NCI-H1092 treated with DMSO at 0.1 percent for 48 hours (cell line): ENCODE measurements around the gene SV2B.
A peak's percentile ranks its signal among the peaks of the same experiment; 100 is the strongest.

ENCODE experiments used
- DNase-seq: peaks from one replicate; lab custom pipeline; 2025; lab: John Stamatoyannopoulos, UW

SV2B gene

GRCh38 chr15:91271565-91272153, 171.6 kb downstream of the SV2B start:
- DNase-seq, result peak; percentile 42

- DNase-seq, result no peak
These were observed 175.8 kb downstream of the SV2B start for GRCh38 chr15:91275844-91276243.

GRCh38 chr15:91278951-91279350, 178.9 kb downstream of the SV2B start:
- DNase-seq, result no peak

GRCh38 chr15:91279486-91279885, 179.4 kb downstream of the SV2B start:
- DNase-seq, result no peak

- no peak for DNase-seq
These were observed 181.9 kb downstream of the SV2B start for GRCh38 chr15:91281947-91282346.

- no peak for DNase-seq
These were observed 182.4 kb downstream of the SV2B start for GRCh38 chr15:91282486-91282885.

- DNase-seq, result no peak
These were observed 183.1 kb downstream of the SV2B start for GRCh38 chr15:91283155-91283554.

GRCh38 chr15:91284758-91285466, 184.9 kb downstream of the SV2B start:
- DNase-seq, result no peak

- DNase-seq, result no peak
These were observed 189.3 kb downstream of the SV2B start for GRCh38 chr15:91289324-91289723.

GRCh38 chr15:91290553-91290952, 190.5 kb downstream of the SV2B start:
- no peak for DNase-seq

- DNase-seq, result no peak
These were observed 191.6 kb downstream of the SV2B start for GRCh38 chr15:91291673-91292072.

GRCh38 chr15:91294344-91294743, 194.3 kb downstream of the SV2B start:
- DNase-seq, result no peak

GRCh38 chr15:91294795-91295194, 194.7 kb downstream of the SV2B start:
- DNase-seq, result no peak

GRCh38 chr15:91298101-91298500, 198.0 kb downstream of the SV2B start:
- DNase-seq, result no peak

GRCh38 chr15:91302588-91303439, 202.8 kb downstream of the SV2B start:
- DNase-seq, result peak; percentile 68

- no peak for DNase-seq
These were observed 204.2 kb downstream of the SV2B start for GRCh38 chr15:91304210-91304609.

- no peak for DNase-seq
These were observed 204.7 kb downstream of the SV2B start for GRCh38 chr15:91304786-91305185.

- no peak for DNase-seq
These were observed 206.1 kb downstream of the SV2B start for GRCh38 chr15:91306144-91306543.

- no peak for DNase-seq
These were observed 207.5 kb downstream of the SV2B start for GRCh38 chr15:91307601-91308000.

- DNase-seq, result no peak
These were observed 208.1 kb downstream of the SV2B start for GRCh38 chr15:91308199-91308598.

GRCh38 chr15:91308855-91309254, 208.8 kb downstream of the SV2B start:
- DNase-seq, result no peak

GRCh38 chr15:91311986-91312385, 211.9 kb downstream of the SV2B start:
- no peak for DNase-seq

- DNase-seq, result no peak
These were observed 216.1 kb downstream of the SV2B start for GRCh38 chr15:91316126-91316525.
